WI38 (cell line): ENCODE measurements around the gene BMPR2.
A peak's percentile ranks its signal among the peaks of the same experiment; 100 is the strongest.
"Not testable (repeated sequence)": the region's sequence is repeated elsewhere in the genome, so short reads cannot be mapped to it uniquely, and the experiment has no call there.

Experiments
- H3K4me3 ChIP-seq: 2 replicates; pipeline ENCODE4 v1.5.1; 2011; ENCODE audit warnings: low read depth, mild to moderate bottlenecking, control low read depth, low read length
- CTCF ChIP-seq: IDR thresholded peaks from 2 replicates; pipeline ENCODE4 v1.5.1; 2012; ENCODE audit warnings: low read depth, mild to moderate bottlenecking, control low read depth, low read length

BMPR2 gene

GRCh38 chr2:202375033-202375608 is 1.0 kb upstream of the BMPR2 start:
- TF ChIP-seq CTCF = no peak
- peak overlapping the region; percentile 94 for H3K4me3 ChIP-seq

GRCh38 chr2:202376460-202377206 is 506 bp downstream of the BMPR2 start:
- TF ChIP-seq CTCF = no peak
- H3K4me3 ChIP-seq = peak overlapping the region; percentile 94

- no peak for TF ChIP-seq CTCF
- H3K4me3 ChIP-seq = peak overlapping the region; percentile 94
These were observed 1.2 kb downstream of the BMPR2 start for GRCh38 chr2:202377207-202377761.

- peak overlapping the region; percentile 94 for H3K4me3 ChIP-seq
- TF ChIP-seq CTCF = no peak
These were observed 1.9 kb downstream of the BMPR2 start for GRCh38 chr2:202378001-202378400.

DNA sequence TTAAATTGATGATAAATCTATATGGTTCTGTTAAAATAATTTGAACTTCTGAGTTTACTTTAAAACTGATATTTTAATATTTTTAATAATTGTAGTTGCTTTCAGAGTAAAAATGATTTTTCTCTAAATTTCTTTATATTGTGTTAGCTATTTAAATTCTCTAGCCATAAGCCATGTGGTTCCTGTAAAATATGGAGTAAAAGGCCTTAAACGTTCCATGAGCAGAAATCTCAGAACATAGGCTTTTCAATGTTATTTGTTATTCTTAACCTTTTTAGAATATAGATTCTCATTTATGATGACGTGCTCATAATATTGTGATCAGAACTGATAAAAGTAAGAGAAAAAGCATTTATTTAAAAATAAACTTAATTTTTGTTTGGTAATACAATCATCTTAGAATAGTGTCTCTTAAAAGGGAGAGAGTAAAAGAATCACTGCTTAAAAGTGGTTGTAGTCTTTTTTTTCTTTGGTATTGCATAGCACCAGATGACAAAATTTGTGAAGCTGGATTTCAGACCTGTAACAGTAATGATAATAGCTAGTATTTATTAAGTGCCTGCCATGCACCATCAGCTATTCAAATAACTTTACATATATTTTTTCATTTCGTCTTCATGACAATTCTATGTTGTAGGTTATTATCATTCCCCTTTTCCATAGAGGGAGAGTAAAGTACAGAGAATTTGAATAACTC is 2.7 kb downstream of the BMPR2 start:
- H3K4me3 ChIP-seq = peak overlapping the region; percentile 94
- no peak for TF ChIP-seq CTCF

- H3K4me3 ChIP-seq = no peak overlapping the region
- no peak for TF ChIP-seq CTCF
These were observed 6.6 kb downstream of the BMPR2 start for GRCh38 chr2:202382684-202383083.

DNA sequence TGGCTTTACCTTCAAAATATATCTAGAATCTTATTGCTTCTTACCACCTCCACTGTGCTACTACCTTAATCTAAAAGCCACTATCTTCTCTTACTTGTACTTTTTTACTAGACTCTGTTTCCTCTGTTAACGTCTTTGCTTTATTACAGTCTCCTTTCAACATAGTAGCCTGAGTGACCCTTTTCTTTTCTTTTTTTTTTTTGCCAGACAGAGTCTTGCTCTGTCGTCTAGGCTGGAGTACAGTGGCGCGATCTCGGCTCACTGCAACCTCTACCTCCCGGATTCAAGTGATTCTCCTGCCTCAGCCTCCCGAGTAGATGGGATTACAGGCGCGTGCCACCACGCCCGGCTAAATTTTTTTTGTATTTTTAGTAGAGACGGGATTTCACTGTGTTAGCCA is 10.4 kb downstream of the BMPR2 start:
- not testable (repeated sequence) for H3K4me3 ChIP-seq
